ENCODE measurements around the gene CNTN2.

The CNTN2 gene

DNA sequence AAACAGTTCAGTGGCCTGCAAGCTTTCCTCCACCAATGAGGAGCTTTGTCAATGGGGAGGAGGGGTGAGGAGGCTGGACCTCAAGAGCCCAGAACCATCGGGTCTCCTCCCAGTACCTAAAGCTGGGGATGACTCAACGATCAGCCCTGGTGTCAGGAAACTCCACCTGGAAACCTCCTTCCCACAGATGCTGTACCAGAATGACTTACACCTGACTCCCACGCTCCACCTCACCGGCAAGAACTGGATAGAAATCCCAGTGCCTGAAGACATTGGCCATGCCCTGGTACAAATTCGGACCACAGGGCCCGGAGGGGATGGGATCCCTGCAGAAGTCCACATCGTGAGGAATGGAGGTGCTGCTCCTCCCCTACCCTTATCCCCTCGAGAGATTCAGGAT is 29.9 kb downstream of the CNTN2 start:
- peak; percentile 14 for DNase-seq (ENCODE audit: low spot score)

DNA sequence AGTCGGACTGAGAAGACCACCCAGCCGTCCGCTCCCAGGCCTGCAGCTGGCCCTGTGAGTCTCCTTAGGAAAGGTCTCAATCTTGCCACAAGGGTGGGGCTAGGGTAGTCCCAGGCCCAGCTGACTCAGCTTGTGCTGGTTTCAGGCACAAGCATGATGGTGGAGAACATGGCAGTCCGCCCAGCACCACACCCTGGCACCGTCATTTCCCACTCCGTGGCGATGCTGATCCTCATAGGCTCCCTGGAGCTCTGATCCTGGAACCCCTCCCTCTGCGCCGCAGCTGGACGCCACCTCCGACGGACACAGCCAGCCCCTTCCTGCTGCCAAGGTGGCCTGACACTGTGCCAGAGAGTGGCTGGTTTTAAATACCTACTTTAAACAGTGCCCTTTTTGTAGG is 30.5 kb downstream of the CNTN2 start:
- DNase-seq (ENCODE audit: low spot score) = peak; percentile 20

DNA sequence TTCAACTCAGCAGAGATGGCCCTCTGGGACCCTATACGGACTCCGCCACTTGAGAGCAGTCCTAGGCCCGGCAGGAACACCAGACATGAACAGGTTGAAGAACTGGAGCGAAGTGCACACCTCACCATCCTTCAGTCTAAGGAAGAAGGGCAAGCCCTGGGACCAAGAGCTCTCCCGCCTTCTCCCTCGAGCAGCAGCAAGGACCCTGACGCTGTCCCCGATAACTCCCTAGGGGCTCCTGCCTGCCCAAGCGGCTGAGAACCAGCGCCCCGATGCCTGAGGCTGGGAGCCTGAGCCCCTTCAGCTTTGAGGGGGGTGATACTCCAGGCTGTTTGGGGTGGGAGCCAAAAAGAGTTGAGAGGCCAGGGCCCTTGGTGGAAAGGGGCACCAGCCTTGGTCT is 31.1 kb downstream of the CNTN2 start:
- peak; percentile 22 for DNase-seq (ENCODE audit: low spot score)

DNA sequence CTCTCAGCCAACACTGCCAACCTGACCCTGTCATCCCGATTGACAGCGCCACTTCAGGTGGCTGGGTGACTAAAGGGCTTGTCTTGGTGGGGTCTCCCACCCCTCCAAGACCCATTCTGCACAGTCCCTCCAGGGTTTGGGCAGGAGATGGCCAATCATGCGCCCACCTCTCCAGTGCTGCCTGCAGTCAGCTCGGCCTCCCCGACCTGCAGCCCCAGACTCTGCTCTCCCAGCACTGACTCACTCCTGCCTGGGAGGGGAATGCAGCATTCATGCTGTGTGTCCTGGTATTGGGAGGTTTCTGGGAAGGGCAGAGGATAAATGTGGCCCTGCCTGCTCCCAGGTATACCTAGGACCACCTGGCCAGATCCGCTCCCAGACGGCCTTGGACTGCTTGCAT is 31.5 kb downstream of the CNTN2 start:
- peak; percentile 27 for DNase-seq (ENCODE audit: low spot score)

DNA sequence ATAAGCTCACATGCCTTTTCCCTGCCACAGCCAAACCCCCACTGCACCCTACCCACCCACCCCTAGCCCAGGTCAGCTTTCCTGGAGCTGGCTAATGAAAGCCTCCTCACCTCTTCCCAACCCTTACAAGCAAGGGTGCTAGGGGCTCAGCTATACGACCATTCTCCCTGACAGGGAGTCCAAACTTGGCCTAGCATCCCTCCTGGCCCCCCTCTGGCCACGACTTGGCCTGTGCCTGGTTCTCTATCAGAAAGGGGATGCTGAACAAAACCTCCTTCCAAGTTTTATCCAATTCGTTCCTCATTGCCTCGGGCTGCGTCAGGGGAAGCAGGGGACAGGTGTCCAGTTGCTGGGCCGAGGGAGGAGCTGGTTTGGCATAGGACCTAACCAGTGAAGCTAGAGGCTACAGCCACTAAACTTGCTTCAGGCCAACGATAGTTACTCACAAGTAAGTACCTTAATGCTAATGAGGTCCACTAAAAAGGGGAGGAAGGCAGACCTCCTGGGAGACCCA is 32.7 kb downstream of the CNTN2 start:
- DNase-seq (ENCODE audit: low spot score) = peak; percentile 32

DNA sequence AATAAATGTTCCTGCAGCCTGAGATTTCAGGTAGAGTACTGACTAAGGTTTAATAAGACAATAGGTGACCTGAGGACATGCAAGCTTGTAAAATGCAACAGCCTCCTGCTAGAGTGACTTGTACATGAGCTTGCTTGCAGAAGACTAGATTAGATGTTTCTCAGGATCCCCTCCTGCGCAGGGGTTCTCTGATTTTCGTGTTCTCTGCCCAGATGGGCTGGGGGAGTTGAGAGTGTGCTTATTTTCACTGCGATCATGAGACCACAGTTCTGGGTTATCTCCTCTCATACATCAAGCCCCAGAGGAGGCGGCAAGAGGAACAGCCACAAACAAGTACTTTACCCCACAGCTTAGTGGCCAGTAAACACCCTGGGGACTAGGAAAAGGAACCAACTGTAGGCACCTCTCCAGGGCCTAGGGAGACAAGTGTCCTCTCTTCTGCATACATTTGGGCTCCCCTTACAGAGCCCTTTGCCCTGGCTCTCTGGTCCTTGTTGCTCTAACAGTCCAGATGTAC is 33.3 kb downstream of the CNTN2 start:
- peak; percentile 20 for DNase-seq (ENCODE audit: low spot score)

DNA sequence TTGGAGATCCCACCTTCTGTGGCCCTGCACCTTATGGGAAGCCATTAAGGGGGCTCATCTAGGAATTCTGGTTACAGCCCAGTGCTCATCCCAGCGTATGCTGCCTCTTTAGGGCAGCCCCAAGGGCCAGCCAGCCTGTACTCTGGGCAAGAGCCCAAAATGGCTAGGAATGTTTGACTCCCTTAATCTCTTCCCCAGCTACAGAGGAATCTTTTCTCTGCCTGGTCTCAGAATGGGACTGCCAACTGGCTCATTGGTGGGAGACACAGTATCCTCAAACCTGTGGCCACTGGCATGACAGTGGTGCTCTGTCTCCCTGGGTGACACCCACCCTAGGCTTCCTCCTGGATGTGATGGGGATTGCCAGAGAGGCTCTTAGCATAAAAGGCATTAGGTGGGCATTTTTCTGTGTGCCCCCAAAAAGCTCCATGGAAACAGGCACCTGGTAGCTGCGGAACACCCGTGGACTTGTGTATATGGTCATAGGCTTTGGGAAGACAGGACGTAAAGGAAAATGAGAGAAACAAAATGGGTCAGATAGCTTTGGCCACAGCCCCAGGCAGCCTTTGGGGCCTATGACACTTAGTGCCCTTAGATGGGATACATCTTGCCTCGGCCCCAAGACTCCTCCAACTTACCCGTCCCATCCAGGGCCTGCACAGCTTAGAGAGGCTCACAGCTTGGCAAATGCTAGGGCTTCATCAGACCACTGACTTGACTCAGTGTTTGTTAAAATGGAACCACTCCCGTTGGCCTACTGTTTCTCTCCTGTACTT is 34.3 kb downstream of the CNTN2 start:
- DNase-seq (ENCODE audit: low spot score) = peak; percentile 32

DNA sequence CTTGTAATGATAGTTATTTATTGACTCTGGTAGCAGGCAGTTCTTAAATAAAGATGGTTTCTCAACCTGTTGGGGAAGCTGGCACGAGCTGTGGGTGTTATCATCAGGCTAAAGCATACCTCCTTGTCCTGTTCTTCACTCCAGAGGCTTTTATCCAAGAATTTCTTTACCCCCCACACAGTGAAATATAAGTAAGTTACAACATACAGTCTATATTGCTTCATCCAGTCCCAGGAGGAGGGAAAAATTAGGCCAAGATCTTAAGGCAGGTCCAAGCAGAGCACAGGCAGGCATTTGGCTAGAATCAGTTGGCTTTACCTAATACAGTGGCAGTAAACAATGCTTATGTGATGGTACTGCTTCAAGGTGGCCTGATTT is 34.9 kb downstream of the CNTN2 start:
- no peak for DNase-seq (ENCODE audit: low spot score)

DNA sequence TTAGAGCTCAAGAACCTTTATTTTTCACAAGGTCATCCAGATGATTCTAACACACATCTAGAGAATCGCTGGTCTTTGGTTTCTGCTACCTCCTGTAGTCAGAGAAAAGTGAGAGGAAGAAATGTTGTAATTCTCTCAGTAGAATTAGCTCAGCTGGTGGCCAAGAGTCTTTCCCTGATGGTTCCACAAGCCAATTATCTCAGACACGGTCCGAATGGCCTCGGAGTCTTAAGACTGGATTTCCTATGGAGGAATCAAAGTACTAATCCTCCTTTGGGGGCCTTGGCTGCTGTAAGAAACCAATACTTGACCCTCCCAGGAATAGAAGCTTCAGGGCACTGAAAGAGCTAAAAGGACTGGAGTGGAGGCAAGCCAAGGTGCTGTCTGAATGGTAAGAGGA is 39.4 kb downstream of the CNTN2 start:
- no peak for DNase-seq (ENCODE audit: low spot score)

DNA sequence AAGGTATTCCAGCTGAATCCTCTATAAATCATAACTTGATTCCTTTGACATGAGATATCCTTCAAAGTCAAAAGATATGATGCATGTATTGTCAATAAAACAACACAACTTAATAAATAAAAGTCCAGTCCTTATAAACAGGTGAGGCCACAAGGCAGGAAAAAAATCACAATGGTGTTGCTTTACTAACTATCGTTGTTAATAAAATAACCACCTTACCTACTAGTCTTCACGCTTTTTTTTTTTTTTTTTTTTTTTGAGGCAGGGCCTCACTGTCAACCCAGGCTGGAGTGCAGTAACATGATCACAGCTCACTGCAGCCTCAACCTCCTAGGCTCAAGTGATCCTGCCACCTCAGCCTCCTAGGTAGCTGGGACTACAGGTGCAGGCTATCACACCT is 41.3 kb downstream of the CNTN2 start, which contains the start of gene TMEM81:
TMEM81 (minus strand) TSS at position 101 of the 400 bp plus-strand sequence. CDS start 140 bp downstream, outside the sequence.
- no peak for DNase-seq (ENCODE audit: low spot score)

DNA sequence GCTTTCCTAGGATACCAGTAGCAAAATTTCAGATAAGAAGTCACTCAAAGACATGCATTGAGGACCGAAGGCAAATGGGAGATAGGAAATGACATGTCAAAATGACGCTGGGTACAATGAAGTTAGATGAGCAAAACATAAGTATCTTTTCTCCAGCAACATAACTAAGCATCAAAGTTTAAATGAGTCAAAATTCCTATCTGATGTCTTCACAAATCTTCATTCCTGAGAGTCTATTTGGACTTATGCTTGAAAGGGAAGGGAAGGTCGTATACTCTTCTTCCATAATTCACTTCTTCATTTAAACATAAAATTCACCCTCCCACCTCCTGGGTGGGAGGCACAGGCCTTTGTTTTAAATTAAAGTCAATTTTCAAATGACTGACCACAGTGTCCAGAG is 45.3 kb downstream of the CNTN2 start:
- no peak for DNase-seq (ENCODE audit: low spot score)

DNA sequence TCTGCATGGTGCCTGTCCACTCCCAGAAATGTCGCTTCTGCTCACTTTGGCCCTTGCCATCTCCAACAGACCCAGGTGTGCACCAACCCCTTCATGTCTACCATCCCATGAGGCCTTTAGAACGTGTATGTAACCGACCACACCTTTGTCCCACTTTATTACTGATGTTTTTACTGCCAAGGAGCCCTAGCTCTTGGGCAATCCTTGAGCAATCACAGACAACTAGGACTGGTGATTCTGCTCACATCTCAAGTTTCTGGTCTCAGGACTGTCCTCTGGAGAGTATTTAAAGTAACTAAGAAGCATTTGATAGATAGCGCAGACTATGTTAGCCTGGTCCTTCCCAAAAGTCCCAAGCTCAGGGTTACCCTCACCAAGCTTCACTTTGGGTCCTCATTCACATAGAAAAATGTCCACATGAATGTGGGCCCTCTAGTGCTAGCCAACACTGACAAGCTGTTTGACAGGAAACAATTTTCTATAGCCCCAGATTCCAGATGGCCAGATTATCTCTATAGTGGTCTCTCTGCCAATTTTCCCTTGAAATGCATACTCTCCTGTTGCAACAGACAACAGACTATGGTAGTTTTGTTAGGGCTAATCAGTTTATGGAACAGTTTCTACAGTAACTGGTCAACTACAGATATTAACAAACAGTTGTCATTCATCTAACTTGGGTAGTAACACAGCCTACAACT is 48.2 kb downstream of the CNTN2 start:
- no peak for DNase-seq (ENCODE audit: low spot score)

DNA sequence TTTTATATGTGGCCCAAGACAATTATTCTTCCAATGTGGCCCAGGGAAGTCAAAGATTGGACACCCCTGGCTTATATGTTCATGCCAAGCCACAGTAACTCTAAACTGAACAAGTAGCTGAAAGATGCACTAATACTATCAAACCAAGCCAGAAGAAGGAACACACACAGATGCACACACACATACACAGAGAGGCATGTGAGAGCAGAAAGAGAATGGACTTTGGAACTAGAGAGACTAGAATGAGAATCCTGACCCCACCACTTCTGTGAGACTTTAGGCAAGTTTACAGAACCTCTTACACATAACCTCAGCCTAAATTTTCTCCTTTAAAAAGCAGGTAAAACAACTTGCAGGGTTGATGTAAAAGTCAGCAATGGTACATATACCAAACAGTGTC is 52.4 kb downstream of the CNTN2 start:
- no peak for DNase-seq (ENCODE audit: low spot score)

DNA sequence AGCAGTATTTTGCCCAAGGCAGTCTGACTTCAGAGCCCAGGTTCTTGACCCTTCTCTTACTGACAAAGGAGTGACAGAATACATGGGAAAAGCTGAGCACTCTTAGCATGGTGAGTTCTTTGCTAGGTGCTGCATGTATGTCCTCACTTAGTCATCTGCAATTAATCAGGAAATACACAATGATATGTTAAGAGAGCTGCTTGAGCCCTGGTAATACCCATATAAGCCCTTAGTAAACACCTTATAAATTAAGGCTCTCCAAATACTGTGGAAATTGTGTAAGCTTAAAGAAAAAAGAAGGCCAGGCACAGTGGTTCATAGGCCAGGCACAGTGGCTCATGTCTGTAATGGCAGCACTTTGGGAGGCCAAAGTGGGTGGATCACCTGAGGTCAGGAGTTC is 55.2 kb downstream of the CNTN2 start:
- DNase-seq (ENCODE audit: low spot score) = no peak

DNA sequence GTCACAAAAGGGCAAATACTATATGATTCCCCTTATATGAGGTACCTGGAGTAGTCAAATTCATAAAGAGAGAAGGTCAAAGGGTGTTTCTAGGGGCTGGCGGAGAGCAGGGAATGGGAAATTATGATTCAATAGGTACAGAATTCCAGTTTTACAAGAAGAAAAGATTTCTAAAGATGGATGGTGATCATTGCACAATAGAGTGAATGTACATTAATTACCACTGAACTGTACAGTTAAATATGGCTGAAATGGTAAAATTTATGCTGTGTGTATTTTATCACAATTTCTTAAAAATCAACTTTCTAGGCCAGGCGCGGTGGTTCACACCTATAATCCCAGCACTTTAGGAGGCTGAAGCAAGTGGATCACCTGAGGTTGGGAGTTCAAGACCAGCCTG is 59.4 kb downstream of the CNTN2 start:
- DNase-seq (ENCODE audit: low spot score) = no peak

DNA sequence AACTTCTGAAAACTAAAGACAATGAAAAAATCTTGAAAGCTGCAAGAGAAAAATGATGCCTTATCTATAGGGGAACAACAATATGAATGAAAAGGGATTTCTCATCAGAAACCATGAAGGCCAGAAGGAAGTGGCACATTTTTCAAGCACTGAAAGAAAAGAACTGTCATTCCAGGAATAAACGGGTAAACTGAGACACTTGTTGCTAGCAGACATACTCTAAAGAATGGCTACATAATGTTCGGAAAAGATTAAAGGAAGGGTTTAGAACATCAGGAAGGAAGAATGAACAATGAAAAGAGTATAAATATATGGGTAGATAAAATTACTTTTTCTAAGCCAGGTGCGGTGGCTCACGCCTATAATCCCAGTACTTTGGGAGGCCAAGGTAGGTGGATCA is 64.3 kb downstream of the CNTN2 start:
- no peak for DNase-seq (ENCODE audit: low spot score)

DNA sequence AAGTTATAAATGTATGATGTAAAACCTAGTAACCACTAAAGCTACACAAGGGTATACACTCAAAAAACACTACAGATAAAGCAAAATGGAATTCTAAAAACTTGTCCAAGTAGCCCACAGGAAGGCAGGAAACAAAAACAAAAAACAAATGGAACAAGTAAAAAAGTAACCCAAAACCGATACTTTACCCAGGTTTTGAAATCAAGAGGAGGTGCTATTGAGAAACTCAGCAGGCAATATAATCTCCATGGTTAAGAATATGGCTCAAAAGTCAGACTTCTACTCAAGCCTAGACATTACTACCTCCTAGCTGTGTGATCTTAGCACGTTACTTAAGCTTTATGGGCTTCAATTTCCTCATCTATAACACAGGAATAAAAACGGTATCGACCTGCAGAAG is 65.5 kb downstream of the CNTN2 start:
- DNase-seq (ENCODE audit: low spot score) = no peak

DNA sequence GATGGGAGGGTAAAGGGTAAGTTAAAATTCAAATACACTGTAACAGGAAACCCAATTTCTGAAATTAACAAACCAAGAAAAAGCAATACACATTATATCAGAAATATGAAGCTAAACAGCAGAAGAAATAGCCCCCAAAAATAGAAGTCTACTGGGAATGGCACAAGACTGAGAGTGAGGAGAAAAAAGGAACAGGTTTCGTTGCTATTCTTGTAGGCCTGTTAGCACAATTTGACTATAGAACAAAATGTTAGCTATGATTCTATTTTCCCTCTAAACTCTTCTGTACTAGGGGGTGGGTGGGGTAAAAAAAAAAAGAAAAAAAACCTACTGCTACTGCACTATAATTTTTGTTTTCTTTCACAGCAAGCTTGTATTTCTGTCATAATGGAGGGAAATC is 66.3 kb downstream of the CNTN2 start:
- no peak for DNase-seq (ENCODE audit: low spot score)

DNA sequence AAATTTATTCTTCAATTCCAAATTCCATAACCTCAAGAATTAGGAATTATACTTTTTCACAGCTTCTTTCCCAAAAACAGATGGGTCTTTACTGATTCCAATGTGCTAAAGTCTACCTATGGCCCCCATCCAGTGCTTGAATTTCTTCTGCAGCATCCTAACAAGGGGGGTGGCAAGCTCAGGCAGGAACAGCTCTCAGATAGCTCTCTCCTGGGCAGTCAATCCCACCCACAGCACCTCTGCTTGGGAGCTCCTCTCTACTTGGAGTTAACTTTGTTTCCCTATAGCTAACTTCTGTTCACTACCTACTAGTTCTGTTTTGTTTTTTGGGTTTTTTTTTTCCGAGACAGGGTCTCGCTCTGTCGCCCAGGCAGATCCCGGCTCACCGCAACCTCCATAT is 66.7 kb downstream of the CNTN2 start:
- no peak for DNase-seq (ENCODE audit: low spot score)

DNA sequence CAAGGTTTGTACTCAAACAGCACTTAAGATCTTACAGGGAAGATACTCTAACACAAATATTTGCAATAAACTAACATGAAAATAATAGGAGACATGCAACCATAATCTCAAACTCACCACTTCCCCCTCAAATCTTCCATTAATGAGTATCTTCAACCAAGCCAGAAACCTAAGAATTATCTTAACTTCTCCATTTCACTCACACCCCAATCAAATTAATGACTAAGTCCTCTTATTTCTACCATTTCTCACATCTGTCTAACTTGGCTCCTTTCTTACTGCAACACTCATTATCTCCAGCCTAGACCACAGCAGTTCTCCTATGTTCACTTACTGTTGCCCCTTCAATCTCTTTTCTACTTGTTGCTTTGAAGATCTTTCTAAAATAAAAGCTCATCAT is 68.3 kb downstream of the CNTN2 start:
- no peak for DNase-seq (ENCODE audit: low spot score)

DNA sequence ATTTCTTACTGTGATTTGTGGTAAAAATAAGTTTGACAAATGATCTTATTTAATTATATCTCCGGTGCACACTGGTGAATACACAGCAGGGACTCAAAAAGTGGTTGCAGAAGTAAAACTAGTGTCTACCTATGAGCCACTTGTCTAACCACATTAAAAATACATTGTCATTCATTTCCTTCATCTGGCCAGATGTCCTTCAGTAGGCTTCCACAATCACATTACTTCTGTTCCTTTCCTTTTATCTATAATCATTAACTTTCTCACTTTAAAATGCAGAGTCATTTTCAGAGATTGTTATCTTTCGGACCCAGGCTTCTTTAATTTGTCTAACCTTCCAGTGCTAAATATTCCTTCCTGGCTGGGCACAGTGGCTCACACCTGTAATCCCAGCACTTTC is 75.7 kb downstream of the CNTN2 start:
- no peak for DNase-seq (ENCODE audit: low spot score)

DNA sequence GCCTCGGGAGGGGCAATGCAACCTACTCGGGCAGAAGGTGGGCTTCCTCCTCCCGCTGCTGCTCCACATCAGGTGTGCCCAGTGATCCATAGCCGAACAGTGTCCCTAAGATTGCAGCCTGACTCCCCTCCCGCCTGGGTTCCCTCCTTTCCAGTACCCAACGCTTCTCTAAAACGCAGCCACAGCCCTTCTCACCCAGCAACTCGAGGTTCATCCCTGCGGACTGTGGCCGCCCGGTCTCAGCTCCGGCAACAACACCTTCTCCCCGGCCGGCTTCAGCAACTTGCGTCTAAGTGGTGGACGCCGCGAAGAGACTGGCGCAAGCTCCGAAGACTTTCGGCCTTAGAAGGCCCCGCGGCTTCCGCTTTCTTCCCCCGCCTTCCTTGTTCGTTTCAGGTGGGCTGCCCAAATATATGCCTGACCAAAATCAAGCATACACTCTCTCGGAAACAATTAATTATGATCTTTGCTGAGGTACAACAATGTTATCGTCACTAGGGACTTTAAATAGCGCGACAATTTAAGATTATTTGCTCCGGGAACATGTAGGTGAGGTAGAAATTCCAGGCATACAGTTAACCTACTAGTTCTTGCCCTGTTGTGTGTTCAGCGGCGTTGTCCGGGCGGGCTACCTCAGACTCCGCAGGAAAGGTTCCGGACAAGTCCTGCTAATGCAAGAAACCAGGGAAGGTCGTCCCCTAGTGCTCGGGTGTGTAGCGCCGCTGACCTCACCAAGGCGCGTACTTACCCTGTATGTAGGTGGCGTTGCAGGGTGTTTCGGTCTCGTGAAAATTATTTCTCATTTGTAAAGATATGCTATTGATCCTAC is 78.9 kb downstream of the CNTN2 start, which contains the start of gene RBBP5:
RBBP5 (minus strand) TSS at position 319 of the 829 bp plus-strand sequence; CDS start at position 214, 105 bp downstream.
- DNase-seq (ENCODE audit: low spot score) = peak; percentile 92
